SK-N-DZ (cell line): ENCODE results near the gene TSPEAR.
"Not testable (repeated sequence)": the region's sequence is repeated elsewhere in the genome, so short reads cannot be mapped to it uniquely, and the experiment has no call there.

Experiments
- DNase-seq: peaks from one replicate; pipeline ENCODE4 v3.0.0-alpha.2; 2015; ENCODE audit warnings: low spot score

TSPEAR gene

GRCh38 chr21:44507673-44508425, 203.5 kb downstream of the TSPEAR start:
- no peak for DNase-seq

GRCh38 chr21:44506279-44507255, 204.8 kb downstream of the TSPEAR start:
- no peak for DNase-seq

GRCh38 chr21:44505673-44506278, 205.6 kb downstream of the TSPEAR start:
- DNase-seq = no peak

- DNase-seq = no peak
Measured at GRCh38 chr21:44503901-44504399, 207.4 kb downstream of the TSPEAR start.

GRCh38 chr21:44503006-44503889, 208.1 kb downstream of the TSPEAR start:
- not testable (repeated sequence) for DNase-seq

- DNase-seq = no peak
Measured at GRCh38 chr21:44502171-44502958, 209.0 kb downstream of the TSPEAR start.

- no peak for DNase-seq
Measured at GRCh38 chr21:44500111-44500510, 211.3 kb downstream of the TSPEAR start.

- no peak for DNase-seq
Measured at GRCh38 chr21:44499631-44500030, 211.7 kb downstream of the TSPEAR start.

GRCh38 chr21:44499211-44499560, 212.2 kb downstream of the TSPEAR start:
- DNase-seq = no peak

GRCh38 chr21:44498280-44499210, 212.8 kb downstream of the TSPEAR start:
- no peak for DNase-seq

GRCh38 chr21:44497703-44498126, 213.7 kb downstream of the TSPEAR start:
- no peak for DNase-seq

- DNase-seq = no peak
Measured at GRCh38 chr21:44496564-44497550, 214.5 kb downstream of the TSPEAR start.

- DNase-seq = no peak
Measured at GRCh38 chr21:44495611-44496563, 215.5 kb downstream of the TSPEAR start.

- no peak for DNase-seq
Measured at GRCh38 chr21:44494956-44495355, 216.4 kb downstream of the TSPEAR start.

GRCh38 chr21:44494418-44494817, 217.0 kb downstream of the TSPEAR start:
- DNase-seq = no peak

GRCh38 chr21:44492567-44493385, 218.6 kb downstream of the TSPEAR start:
- DNase-seq = no peak
